B cell (primary cell): ENCODE measurements around the gene MOB1B. TPM values are rescaled to one million over a fixed set of nuclear protein-coding genes. Genes with fewer than 3 reads are reported as not detected.

Source experiments
- ATAC-seq: fragments of 200-7000 bp; cut with Tn5 transposase; one replicate; pipeline ENCODE4 v1.10.0; 2021; ENCODE audit warnings: low read depth, mild to moderate bottlenecking, moderate number of reproducible peaks, moderate library complexity
- CTCF ChIA-PET: fragments of 350-600 bp; sonication (Branson Sonifier 250); formaldehyde crosslinking; loops from one replicate; lab custom pipeline; 2021; ENCODE audit warnings: antibody characterized with exemption, inconsistent platforms; lab: Charles Lee
- POLR2A ChIA-PET: fragments of 350-600 bp; sonication (Branson Sonifier 250); formaldehyde crosslinking; loops from one replicate; lab custom pipeline; 2021; ENCODE audit warnings: antibody characterized with exemption; lab: Charles Lee
- DNase-seq: peaks from one replicate; pipeline ENCODE4 v3.0.0; 2013
- H2AFZ ChIP-seq: 2 replicates; pipeline ENCODE4 v1.6.1; 2012; ENCODE audit warnings: mild to moderate bottlenecking, low read depth, low read length; ENCODE audit not compliant: insufficient read depth, poor library complexity, severe bottlenecking
- H3K27ac ChIP-seq, 2 donors: 1 replicate in 1 of 2; 2 replicates in 1 of 2; pipeline ENCODE4 v1.5.1; 2012 to 2013; ENCODE audit warnings: low read length in 2 of 2, mild to moderate bottlenecking in 2 of 2, moderate library complexity in 1 of 2
- H3K27me3 ChIP-seq, 4 experiments: fragments of 200-600 bp in 1 of 4; sonication (generic) in 1 of 4; replicated peaks in 1 of 4; 1 replicate in 2 of 4; 2 replicates in 2 of 4; pipeline versions ENCODE4 v1.6.1 to v1.7.0; 2013 to 2016; ENCODE audit warnings: low read length in 3 of 4, mild to moderate bottlenecking in 2 of 4, mixed read lengths in 1 of 4, moderate library complexity in 1 of 4; ENCODE audit not compliant: insufficient read depth in 4 of 4, control insufficient read depth in 3 of 4; ENCODE audit errors: control extremely low read depth in 1 of 4
- H3K36me3 ChIP-seq, 2 experiments: replicated peaks in 1 of 2; 1 replicate in 1 of 2; 2 replicates in 1 of 2; pipeline versions ENCODE4 v1.6.1 to v1.7.1; 2013; ENCODE audit warnings: low read length in 1 of 2; ENCODE audit not compliant: insufficient read depth in 2 of 2, control insufficient read depth in 1 of 2; ENCODE audit errors: control extremely low read depth in 1 of 2, extremely low read depth in 1 of 2
- H3K4me1 ChIP-seq, 2 donors: fragments of 200-600 bp in 1 of 2; sonication (generic) in 1 of 2; 1 replicate in 1 of 2; 2 replicates in 1 of 2; pipeline versions ENCODE4 v1.5.1 to v1.6.1; 2013 to 2017; ENCODE audit warnings: low read length in 2 of 2; ENCODE audit not compliant: control insufficient read depth in 2 of 2, insufficient read depth in 2 of 2
- H3K4me2 ChIP-seq: replicated peaks from 2 replicates; pipeline ENCODE3; 2012; ENCODE audit warnings: mild to moderate bottlenecking, low read depth, low read length; ENCODE audit not compliant: poor library complexity, severe bottlenecking
- H3K4me3 ChIP-seq, 5 experiments: fragments of 200-600 bp in 1 of 5; sonication (generic) in 1 of 5; 1 replicate in 3 of 5; 2 replicates in 2 of 5; pipeline versions ENCODE4 v1.5.1 to v1.7.0; 2011 to 2016; ENCODE audit warnings: low read length in 4 of 5, mild to moderate bottlenecking in 4 of 5, low read depth in 2 of 5, control low read depth in 1 of 5, moderate library complexity in 1 of 5; ENCODE audit not compliant: insufficient read depth in 1 of 5; ENCODE audit errors: control extremely low read depth in 1 of 5, extremely low read depth in 1 of 5
- H3K79me2 ChIP-seq: fragments of 200-600 bp; sonication (generic); one replicate; pipeline ENCODE4 v1.6.0; 2016; ENCODE audit warnings: low read length; ENCODE audit not compliant: control insufficient read depth, insufficient read depth
- H3K9ac ChIP-seq: fragments of 200-600 bp; sonication (generic); 2 replicates; pipeline ENCODE4 v1.6.1; 2017; ENCODE audit warnings: mild to moderate bottlenecking, low read length, moderate library complexity
- H3K9me3 ChIP-seq, 3 donors: one replicate each; pipeline versions ENCODE4 v1.6.1 to v1.7.1; 2013; ENCODE audit warnings: low read length in 2 of 3; ENCODE audit not compliant: control insufficient read depth in 2 of 3, insufficient read depth in 1 of 3; ENCODE audit errors: control extremely low read depth in 1 of 3
- H4K20me1 ChIP-seq: 2 replicates; pipeline ENCODE4 v1.6.0; 2012; ENCODE audit warnings: mild to moderate bottlenecking, low read length; ENCODE audit not compliant: insufficient read depth, control insufficient read depth, poor library complexity, severe bottlenecking
- H3K27ac Mint-ChIP-seq: one replicate; pipeline ENCODE4 v1.8.0; 2021; ENCODE audit warnings: mixed read lengths
- H3K27me3 Mint-ChIP-seq: one replicate; pipeline ENCODE4 v1.8.0; 2021; ENCODE audit warnings: mixed read lengths
- H3K4me1 Mint-ChIP-seq: one replicate; pipeline ENCODE4 v1.8.0; 2021; ENCODE audit warnings: mixed read lengths
- H3K4me3 Mint-ChIP-seq: one replicate; pipeline ENCODE4 v1.8.0; 2021; ENCODE audit warnings: mixed read lengths
- H3K9me3 Mint-ChIP-seq: one replicate; pipeline ENCODE4 v1.8.0; 2022; ENCODE audit warnings: mixed read lengths; ENCODE audit not compliant: insufficient read depth
- CTCF ChIP-seq: fragments of 200-600 bp; IDR thresholded peaks from one replicate; pipeline ENCODE4 v1.8.0; 2022; ENCODE audit warnings: antibody characterized with exemption, mild to moderate bottlenecking
- EZH2 ChIP-seq: IDR thresholded peaks from 2 replicates; pipeline ENCODE4 v1.6.1; 2012; ENCODE audit warnings: borderline replicate concordance, low read depth, mild to moderate bottlenecking, moderate library complexity, low read length; ENCODE audit not compliant: insufficient read depth, poor library complexity, severe bottlenecking
- WGBS: methylation state at CpG from one replicate; pipeline ENCODE4 v1.1.5; 2013; ENCODE audit warnings: missing lambda C conversion rate; ENCODE audit not compliant: insufficient coverage; 5-methylcytosine and 5-hydroxymethylcytosine counted together
- intact Hi-C: fragments of 100-400 bp; cut with micrococcal nuclease; formaldehyde crosslinking; loops from one replicate; pipeline ENCODE4 v1.10.0; 2022
- polyA plus RNA-seq: library from polyadenylated mRNA; depleted of rRNA; stranded (reverse); fragments of >200 nt; gene quantifications from 2 replicates; pipeline ENCODE4 v1.2.3, GENCODE V29; 2012
- total RNA-seq, 2 donors: library from RNA; stranded (reverse); fragments of 120-200 nt in 1 of 2; gene quantifications; 1 replicate in 1 of 2; 2 replicates in 1 of 2; pipeline versions ENCODE4 v1.2.3 to v1.2.4, GENCODE V29; 2013 to 2022

Gene MOB1B
- total and polyA plus RNA-seq, 2 donors (not counting 1 experiment from before 2014, with no cell fraction given) = 2.3 to 30.4 TPM

DNA sequence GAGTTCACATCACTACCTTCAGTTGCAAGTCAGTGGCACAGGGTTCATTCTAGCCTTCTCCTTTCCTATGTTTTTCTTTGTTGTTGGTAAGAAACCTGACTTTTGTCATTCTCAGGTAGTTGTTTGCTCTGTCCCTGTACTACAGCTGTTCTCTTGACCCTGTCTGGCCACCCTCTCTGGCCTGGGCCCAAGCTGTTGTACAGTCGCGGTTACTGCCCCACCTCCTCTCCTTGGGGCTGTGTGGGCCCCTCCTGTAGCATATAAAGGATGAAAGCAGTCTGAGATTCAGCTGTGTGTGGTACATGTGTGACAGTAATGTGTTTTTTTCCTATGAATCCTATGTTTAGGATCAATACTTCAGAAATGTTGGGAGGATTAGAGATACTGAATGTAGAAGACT, 12.5 kb downstream of the MOB1B start:
- H4K20me1 ChIP-seq = peaks cover 11% of the 10 kb centered on the region
- no CpG with 5 or more reads among the region's 2 CpGs for WGBS
- no peak overlapping the region for H3K27ac ChIP-seq
- ChIA-PET POLR2A (interaction anchor here (0.8 kb wide), 1 partner anchor 68 kb away, joined by 10 read pairs; no protein-coding TSS in a partner anchor), CTCF (interaction anchor here (0.8 kb wide), 1 partner anchor 95 kb away, joined by 3 read pairs; no protein-coding TSS in a partner anchor)
- DNase-seq = no peak
- H3K9me3 Mint-ChIP-seq = no peaks in the 10 kb centered on the region
- H3K36me3 ChIP-seq = no peaks in the 10 kb centered on the region
- no peak overlapping the region for H3K4me2 ChIP-seq
- no peaks in the 10 kb centered on the region for H3K27me3 Mint-ChIP-seq
- no peaks in the 10 kb centered on the region for H3K27me3 ChIP-seq
- intact Hi-C loops = no loop called here
- H3K4me3 ChIP-seq = no peak overlapping the region
- H3K9ac ChIP-seq = no peak overlapping the region
- TF ChIP-seq EZH2 = no peak
- no peak for TF ChIP-seq CTCF
- H3K9me3 ChIP-seq = no peaks in the 10 kb centered on the region
- no peak overlapping the region for H3K27ac Mint-ChIP-seq
- H3K4me3 Mint-ChIP-seq = no peak overlapping the region
- H3K4me1 ChIP-seq = no peaks in the 10 kb centered on the region
- no peak overlapping the region for H2AFZ ChIP-seq
- ATAC-seq = no peak
- peaks cover 16% of the 10 kb centered on the region for H3K4me1 Mint-ChIP-seq
- H3K79me2 ChIP-seq = peaks cover 69% of the 10 kb centered on the region

GRCh38 chr4:70915036-70915815, 13.1 kb downstream of the MOB1B start:
- H3K9me3 ChIP-seq = peaks cover 0 to 3% (median 0%) of the 10 kb centered on the region in 3 donors
- no peaks in the 10 kb centered on the region for H3K4me1 ChIP-seq
- no peak overlapping the region for H3K4me3 ChIP-seq
- 94% methylated on average over 4 of the region's 14 CpGs for WGBS
- Mint-ChIP-seq H3K4me1 (peaks cover 17% of the 10 kb centered on the region), H3K9me3 (no peaks in the 10 kb centered on the region), H3K27ac (no peak overlapping the region), H3K27me3 (no peaks in the 10 kb centered on the region), H3K4me3 (no peak overlapping the region)
- no peak for ATAC-seq
- H3K27me3 ChIP-seq = no peaks in the 10 kb centered on the region
- peaks cover 11% of the 10 kb centered on the region for H4K20me1 ChIP-seq
- H3K27ac ChIP-seq = no peak overlapping the region
- DNase-seq = no peak
- CTCF ChIA-PET = interaction anchor here (0.8 kb wide), 1 partner anchor 95 kb away, joined by 3 read pairs; no protein-coding TSS in a partner anchor
- TF ChIP-seq CTCF (no peak), EZH2 (no peak)
- POLR2A ChIA-PET = interaction anchor here (0.7 to 0.8 kb wide), 2 partner anchors 42 to 69 kb away, joined by 6 to 10 read pairs; no protein-coding TSS in a partner anchor
- H2AFZ ChIP-seq = no peak overlapping the region
- no peak overlapping the region for H3K9ac ChIP-seq
- intact Hi-C loops = no loop called here
- peaks cover 71% of the 10 kb centered on the region for H3K79me2 ChIP-seq
- H3K36me3 ChIP-seq = no peaks in the 10 kb centered on the region
- H3K4me2 ChIP-seq = no peak overlapping the region
